HG03039 (cell line): ENCODE data around the gene OR10A7.
"Not testable (repeated sequence)": the region's sequence is repeated elsewhere in the genome, so short reads cannot be mapped to it uniquely, and the experiment has no call there.

Source experiments
- ATAC-seq: cut with Tn5 transposase; IDR thresholded peaks from one replicate; pipeline ENCODE4 v1.9.1; 2021; ENCODE audit warnings: mild to moderate bottlenecking, moderate library complexity; ENCODE audit not compliant: unreplicated experiment

OR10A7 gene

DNA sequence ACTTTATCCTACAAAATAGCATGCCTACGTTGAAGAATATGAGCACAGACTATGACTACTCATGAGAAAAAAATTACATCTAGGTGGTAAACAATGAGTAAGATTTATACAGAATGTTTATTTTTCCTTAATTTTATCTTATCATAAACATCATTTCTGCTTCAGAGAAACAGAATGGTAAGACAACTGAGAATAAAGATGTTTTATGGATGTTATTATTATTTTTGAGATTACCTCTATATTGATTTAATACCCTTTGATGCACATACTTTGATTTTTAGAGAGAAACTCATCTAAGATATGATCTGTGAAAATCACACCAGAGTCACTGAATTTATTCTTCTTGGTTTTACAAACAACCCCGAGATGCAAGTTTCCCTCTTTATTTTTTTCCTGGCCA is at the start of gene OR10A7:
Gene OR10A7 (plus strand): TSS at position 301 of the 400 bp plus-strand sequence. CDS start 0 bp downstream, at position 301.
- no peak for ATAC-seq

DNA sequence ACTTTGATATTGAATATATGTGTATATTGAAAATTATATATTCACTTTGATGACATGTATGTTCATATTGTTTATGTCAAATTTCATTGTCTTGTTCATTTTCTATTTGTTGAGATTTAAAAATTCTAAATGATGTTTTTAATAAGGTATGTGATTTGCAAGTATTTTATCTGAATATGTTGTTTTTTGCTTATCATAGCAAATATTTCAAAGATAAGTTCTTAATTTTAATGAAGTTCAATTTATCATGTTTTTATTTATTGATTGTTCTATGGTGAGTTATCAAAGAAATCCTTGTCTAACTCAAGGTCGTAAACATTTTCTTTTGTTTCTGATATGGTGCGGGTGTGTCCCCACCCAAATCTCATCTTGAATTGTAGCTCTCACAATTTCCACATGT is 49.4 kb upstream of the OR10A7 start:
- no peak for ATAC-seq

- not testable (repeated sequence) for ATAC-seq
Measured at GRCh38 chr12:55171846-55172245, 49.0 kb upstream of the OR10A7 start.

- ATAC-seq = no peak
Measured at GRCh38 chr12:55172686-55173085, 48.1 kb upstream of the OR10A7 start.

- ATAC-seq = no peak
Measured at GRCh38 chr12:55173456-55173855, 47.4 kb upstream of the OR10A7 start.

DNA sequence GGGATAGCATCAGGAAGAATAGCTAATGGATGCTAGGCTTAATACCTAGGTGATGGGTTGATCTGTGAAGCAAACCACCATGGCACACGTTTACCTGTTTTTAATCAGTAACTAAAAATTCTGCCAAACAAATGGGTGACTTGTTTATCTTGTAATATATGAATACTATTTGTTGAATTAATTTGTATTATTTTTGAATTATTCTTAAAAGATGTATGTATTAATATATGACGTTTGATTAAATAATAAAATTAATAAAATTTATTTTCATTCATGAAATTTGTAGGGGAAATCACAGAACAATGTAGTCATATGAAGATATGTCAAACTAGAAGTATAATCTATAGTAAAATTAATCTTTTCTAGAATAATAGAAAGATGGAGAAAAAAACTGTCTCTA is 32.3 kb upstream of the OR10A7 start:
- no peak for ATAC-seq

GRCh38 chr12:55188974-55189556 is 31.8 kb upstream of the OR10A7 start:
- ATAC-seq = peak; percentile 70

GRCh38 chr12:55194382-55194781 is 26.4 kb upstream of the OR10A7 start:
- no peak for ATAC-seq

DNA sequence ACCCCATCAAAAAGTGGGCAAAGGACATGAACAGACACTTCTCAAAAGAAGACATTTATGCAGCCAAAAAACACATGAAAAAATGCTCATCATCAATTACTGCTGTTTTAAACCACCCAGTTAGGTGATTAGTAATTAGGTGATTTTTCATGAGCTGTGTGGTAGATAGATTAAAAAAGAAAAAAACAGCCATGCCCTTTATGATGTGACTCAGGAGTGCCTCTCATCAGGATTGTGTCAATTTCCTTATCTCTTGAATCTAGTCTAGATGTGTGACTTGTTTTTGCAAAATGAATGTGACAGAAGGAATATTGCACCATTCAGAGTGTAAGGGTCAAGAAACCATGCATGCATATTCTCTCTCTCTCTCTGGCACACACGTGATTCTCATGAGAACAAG is 5.7 kb downstream of the OR10A7 start:
- no peak for ATAC-seq

DNA sequence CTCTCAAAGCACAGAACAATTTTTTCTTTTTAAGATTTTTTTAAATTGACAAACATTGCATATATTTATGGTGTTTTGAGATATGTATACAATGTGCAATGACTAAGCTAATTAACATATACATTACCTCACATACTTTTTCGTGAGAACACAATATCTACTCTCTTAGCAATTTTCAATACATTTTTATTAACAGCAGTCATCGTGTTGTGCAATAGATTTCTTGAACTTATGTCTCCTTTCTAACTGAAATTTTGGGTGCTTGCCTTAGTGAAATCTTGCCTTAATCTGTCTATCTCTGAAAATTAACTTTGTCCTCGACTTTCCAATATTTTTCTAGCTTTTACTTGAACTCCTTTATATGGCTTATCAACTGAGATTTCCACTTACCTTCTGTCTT is 6.8 kb downstream of the OR10A7 start:
- ATAC-seq = no peak

- ATAC-seq = no peak
Measured at GRCh38 chr12:55244309-55244708, 23.5 kb downstream of the OR10A7 start, which contains the start of gene OR6C74. Gene OR6C74 (plus strand): TSS chr12:55244609. CDS start chr12:55247288, 2,679 bp downstream.

GRCh38 chr12:55246159-55246558 is 25.3 kb downstream of the OR10A7 start:
- no peak for ATAC-seq

DNA sequence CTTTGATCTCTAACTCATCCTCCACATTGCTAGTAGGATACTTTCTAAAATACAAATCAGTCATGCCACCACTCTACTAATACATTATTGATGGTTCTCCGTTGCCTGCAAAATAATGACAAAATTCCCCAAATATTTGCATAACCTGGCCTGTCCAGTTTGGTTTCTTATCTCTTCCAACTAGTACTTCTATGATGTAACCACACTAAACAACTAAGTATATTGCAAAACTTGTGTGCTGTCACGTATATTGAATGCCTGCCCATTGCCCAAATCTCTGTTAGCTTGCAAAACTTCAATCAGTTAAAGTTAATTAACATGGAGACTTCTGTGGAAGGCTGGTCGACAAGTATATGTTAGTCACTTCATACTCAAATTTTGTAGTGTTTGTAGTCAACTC is 30.1 kb downstream of the OR10A7 start:
- no peak for ATAC-seq

DNA sequence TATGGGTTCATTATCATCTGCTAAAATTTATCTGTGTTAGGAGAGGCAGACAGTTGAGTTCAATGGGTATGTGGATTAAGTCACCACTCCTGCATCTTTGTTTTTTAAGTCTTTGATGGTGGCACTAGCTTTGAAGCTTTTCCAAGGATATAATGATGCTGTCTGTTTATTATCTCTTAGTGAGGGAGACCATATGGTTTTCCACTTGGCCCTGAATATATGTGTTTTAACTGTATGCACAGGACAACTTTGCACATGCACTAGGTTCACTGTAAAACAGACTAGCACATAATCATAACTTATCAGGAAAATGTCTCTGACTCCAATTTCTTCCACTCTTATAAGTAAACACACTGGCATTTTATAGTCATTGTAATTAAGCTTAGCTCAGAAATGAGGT is 32.5 kb downstream of the OR10A7 start:
- ATAC-seq = no peak

- no peak for ATAC-seq
Measured at GRCh38 chr12:55256831-55257230, 36.0 kb downstream of the OR10A7 start.

DNA sequence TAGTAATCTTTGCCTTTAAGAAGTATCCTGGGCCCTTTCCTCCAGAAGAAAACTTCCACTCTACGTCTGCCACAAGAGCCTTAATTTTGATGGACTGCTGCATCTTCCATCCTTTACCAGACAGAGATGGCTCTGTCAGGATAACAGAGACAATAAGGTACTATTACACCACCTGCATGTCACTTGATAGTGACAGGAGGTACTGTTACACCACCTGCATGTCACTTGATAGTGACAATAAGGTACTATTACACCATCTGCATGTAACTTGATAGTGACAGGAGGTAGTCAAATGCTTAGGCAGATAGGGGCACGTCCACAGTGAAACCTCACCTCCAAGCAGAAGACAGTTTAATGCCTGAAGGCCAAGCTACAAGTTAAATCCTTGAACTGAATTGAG is 37.5 kb downstream of the OR10A7 start:
- ATAC-seq = no peak
